Measurements from ENCODE around the gene ARHGEF37. TPM values are rescaled to one million over a fixed set of nuclear protein-coding genes. Genes with fewer than 3 reads are reported as not detected.

The ARHGEF37 gene
- total RNA-seq, 3 donors from 2014 or later: 13.4 to 35.0 (median 24.6) TPM

DNA sequence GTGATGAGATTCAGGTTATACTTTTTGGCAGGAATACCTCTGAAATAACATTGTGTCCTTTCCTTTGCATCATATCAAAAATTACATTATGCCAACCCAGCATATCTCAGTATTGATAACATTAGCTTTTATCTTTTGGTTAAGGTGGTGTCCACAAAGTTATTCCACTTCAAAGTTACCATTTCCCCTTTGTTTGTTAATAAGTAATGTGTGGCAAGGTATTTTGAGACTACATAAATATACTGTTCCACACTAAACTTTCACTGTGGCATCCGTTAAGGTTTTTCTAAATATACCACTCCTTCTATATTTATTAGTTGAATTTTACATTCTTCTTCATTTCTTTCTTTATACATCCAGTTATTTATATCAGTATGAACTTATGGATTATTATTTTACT, 14.1 kb upstream of the ARHGEF37 start:
- H3K4me1 ChIP-seq (ENCODE audit: low read depth): peaks cover 25% of the 10 kb centered on the region
- no peaks in the 10 kb centered on the region for H3K36me3 ChIP-seq (ENCODE audit: low read depth)
- H3K4me3 ChIP-seq: no peak overlapping the region
- no peak for DNase-seq
- intact Hi-C loops (cut with DNase I, micrococcal nuclease): loop anchor here in 1 of 2 donors (10.0 kb wide), 1 partner anchor 202 kb away; no protein-coding TSS in a partner anchor
- TF ChIP-seq, protein P1, sequence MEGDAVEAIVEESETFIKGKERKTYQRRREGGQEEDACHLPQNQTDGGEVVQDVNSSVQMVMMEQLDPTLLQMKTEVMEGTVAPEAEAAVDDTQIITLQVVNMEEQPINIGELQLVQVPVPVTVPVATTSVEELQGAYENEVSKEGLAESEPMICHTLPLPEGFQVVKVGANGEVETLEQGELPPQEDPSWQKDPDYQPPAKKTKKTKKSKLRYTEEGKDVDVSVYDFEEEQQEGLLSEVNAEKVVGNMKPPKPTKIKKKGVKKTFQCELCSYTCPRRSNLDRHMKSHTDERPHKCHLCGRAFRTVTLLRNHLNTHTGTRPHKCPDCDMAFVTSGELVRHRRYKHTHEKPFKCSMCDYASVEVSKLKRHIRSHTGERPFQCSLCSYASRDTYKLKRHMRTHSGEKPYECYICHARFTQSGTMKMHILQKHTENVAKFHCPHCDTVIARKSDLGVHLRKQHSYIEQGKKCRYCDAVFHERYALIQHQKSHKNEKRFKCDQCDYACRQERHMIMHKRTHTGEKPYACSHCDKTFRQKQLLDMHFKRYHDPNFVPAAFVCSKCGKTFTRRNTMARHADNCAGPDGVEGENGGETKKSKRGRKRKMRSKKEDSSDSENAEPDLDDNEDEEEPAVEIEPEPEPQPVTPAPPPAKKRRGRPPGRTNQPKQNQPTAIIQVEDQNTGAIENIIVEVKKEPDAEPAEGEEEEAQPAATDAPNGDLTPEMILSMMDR (IDR thresholded peaks at IDR 0.05): no peak
- no peaks in the 10 kb centered on the region for H3K9me3 ChIP-seq
- ATAC-seq: no peak

DNA sequence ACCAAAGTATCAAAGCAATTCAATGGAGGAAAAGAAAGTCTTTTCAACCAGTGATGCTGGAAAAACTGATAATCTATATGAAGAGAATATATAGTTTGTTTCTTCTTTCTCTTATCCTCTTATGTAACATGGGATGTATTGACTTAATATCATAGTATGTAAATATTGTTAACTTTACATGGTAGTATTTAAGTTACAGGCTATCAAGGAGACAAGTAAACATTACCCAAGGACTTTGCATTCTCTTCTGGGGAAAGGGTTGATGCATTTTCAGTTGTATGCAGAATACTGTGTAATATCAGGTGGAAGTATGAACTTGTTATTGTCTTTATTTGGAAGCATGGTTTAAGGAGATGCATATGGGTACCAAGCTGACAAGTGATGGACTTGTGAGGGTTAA, 9.1 kb upstream of the ARHGEF37 start:
- H3K4me1 ChIP-seq (ENCODE audit: low read depth): peaks cover 27% of the 10 kb centered on the region
- H3K4me3 ChIP-seq: no peak overlapping the region
- intact Hi-C loops (cut with DNase I, micrococcal nuclease): no loop called here
- TF ChIP-seq, protein P1 (IDR thresholded peaks at IDR 0.05): no peak
- no peaks in the 10 kb centered on the region for H3K9me3 ChIP-seq
- DNase-seq (no peak), ATAC-seq (peak; percentile 69)
- no peaks in the 10 kb centered on the region for H3K36me3 ChIP-seq (ENCODE audit: low read depth)

DNA sequence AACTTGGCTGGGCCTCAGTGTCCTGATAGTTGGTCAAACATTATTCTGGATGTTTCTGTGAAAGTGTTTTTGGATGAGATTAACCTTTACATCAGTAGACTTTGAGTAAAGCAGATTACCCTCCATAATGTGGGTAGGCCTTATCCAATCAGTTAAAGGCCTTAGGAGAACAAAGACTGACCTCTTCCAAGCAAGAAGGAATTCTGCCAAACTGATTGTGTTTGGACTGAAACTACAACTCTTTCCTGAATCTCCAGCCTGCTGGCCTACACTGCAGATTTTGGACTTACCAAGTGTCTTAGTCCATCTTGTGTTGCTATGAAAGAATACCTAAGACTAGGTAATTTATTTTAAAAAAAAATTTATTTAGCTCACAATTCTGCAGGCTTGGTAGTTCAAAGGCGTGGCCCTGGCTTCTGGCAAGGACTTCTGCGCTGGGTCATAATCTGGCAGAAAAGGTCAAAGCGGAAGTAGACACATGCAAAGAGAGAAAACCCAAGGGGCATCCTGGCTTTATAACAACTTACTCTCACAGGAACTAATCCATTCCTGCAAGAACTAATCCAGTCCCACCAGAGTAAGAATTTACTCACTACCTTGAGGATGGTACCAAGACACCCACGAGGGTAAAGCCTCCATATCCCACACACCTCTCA, 8.6 kb upstream of the ARHGEF37 start:
- intact Hi-C loops (cut with DNase I, micrococcal nuclease): no loop called here
- DNase-seq: peak in 2 of 3 donors; percentile 44 to 46
- H3K4me3 ChIP-seq: no peak overlapping the region
- TF ChIP-seq, protein P1 (IDR thresholded peaks at IDR 0.05): no peak
- H3K36me3 ChIP-seq (ENCODE audit: low read depth): no peaks in the 10 kb centered on the region
- H3K4me1 ChIP-seq (ENCODE audit: low read depth): peaks cover 27% of the 10 kb centered on the region
- no peaks in the 10 kb centered on the region for H3K9me3 ChIP-seq
- ATAC-seq: peak; percentile 72

DNA sequence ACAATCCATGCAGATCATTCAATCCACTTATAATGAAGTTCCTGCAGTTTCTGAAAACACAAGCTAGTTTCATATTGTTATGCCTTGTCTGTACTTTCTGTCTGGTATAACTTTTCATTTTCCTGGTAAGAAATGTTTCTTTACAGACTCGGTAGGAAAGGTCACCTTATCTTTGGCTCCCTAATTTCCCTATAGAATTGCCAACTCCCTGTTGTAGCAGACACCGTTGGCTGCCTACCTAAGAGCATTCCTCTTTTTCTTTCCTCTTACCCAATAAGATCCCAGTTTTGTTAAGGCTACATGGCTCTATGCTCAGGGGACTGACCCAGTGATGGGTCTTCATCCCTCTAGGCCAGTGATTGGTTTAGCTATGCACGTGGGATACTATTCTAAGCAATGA, 6.2 kb upstream of the ARHGEF37 start:
- TF ChIP-seq, protein P1 (IDR thresholded peaks at IDR 0.05): no peak
- Histone ChIP-seq H3K4me1 (ENCODE audit: low read depth) (peaks cover 23% of the 10 kb centered on the region), H3K36me3 (ENCODE audit: low read depth) (no peaks in the 10 kb centered on the region), H3K4me3 (no peak overlapping the region), H3K9me3 (no peaks in the 10 kb centered on the region)
- ATAC-seq (peak; percentile 36), DNase-seq (no peak)
- intact Hi-C loops (cut with DNase I, micrococcal nuclease): no loop called here

DNA sequence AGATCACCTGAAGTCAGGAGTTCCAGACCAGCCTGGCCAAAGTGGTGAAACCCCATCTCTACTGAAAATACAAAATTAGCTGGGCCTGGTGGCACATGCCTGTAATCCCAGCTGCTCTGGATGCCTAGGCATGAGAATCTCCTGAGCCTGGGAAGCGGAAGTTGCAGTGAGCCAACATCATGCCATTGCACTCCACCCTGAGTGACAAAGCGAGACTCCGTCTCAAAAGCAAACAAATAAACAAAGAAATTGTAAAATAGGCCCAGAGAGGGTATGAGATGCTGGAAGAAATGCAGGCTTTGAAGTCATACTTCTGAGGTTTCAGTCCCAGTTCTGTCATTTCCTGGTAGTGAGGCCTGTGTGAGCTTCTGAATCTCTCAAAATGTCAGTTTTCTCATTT, 5.3 kb upstream of the ARHGEF37 start:
- H3K4me3 ChIP-seq: no peak overlapping the region
- H3K4me1 ChIP-seq (ENCODE audit: low read depth): peaks cover 25% of the 10 kb centered on the region
- no peaks in the 10 kb centered on the region for H3K36me3 ChIP-seq (ENCODE audit: low read depth)
- TF ChIP-seq, protein P1 (IDR thresholded peaks at IDR 0.05): no peak
- intact Hi-C loops (cut with DNase I, micrococcal nuclease): no loop called here
- no peak for ATAC-seq
- H3K9me3 ChIP-seq: no peaks in the 10 kb centered on the region
- no peak for DNase-seq
